Erythroblast (primary cell): ENCODE results near the gene CHST8.
"Not testable (repeated sequence)": the region's sequence is repeated elsewhere in the genome, so short reads cannot be mapped to it uniquely, and the experiment has no call there.

ENCODE experiments used
- DNase-seq, 2 experiments: peaks; one replicate each; lab custom pipeline; 2025; lab: John Stamatoyannopoulos, UW
- GATA1 ChIP-seq: IDR thresholded peaks from 2 replicates; pipeline ENCODE4 v1.6.1; 2011; ENCODE audit warnings: low read depth, mild to moderate bottlenecking, control low read depth, low read length, moderate library complexity
- POLR2A ChIP-seq: IDR thresholded peaks from 2 replicates; pipeline ENCODE4 v1.6.1; 2011; ENCODE audit warnings: mild to moderate bottlenecking, low read length

The CHST8 gene

GRCh38 chr19:33690378-33691029, 68.8 kb downstream of the CHST8 start:
- TF ChIP-seq GATA1 (no peak), POLR2A (no peak)
- no peak for DNase-seq

GRCh38 chr19:33691030-33691427, 69.3 kb downstream of the CHST8 start:
- TF ChIP-seq POLR2A = no peak
- TF ChIP-seq GATA1 = no peak
- DNase-seq = no peak

- TF ChIP-seq GATA1 (no peak), POLR2A (no peak)
- DNase-seq = no peak
Measured at GRCh38 chr19:33691736-33692135, 70.0 kb downstream of the CHST8 start.

GRCh38 chr19:33693678-33694077, 71.9 kb downstream of the CHST8 start:
- TF ChIP-seq POLR2A (no peak), GATA1 (no peak)
- DNase-seq = no peak

GRCh38 chr19:33695547-33695946, 73.8 kb downstream of the CHST8 start:
- DNase-seq = not testable (repeated sequence)

- no peak for TF ChIP-seq POLR2A
- TF ChIP-seq GATA1 = no peak
- DNase-seq = no peak
Measured at GRCh38 chr19:33697766-33698165, 76.0 kb downstream of the CHST8 start.

- no peak for TF ChIP-seq GATA1
- TF ChIP-seq POLR2A = no peak
- no peak for DNase-seq
Measured at GRCh38 chr19:33698576-33699435, 77.1 kb downstream of the CHST8 start.

GRCh38 chr19:33699754-33700407, 78.1 kb downstream of the CHST8 start:
- no peak for TF ChIP-seq POLR2A
- TF ChIP-seq GATA1 = no peak
- DNase-seq = no peak

DNA sequence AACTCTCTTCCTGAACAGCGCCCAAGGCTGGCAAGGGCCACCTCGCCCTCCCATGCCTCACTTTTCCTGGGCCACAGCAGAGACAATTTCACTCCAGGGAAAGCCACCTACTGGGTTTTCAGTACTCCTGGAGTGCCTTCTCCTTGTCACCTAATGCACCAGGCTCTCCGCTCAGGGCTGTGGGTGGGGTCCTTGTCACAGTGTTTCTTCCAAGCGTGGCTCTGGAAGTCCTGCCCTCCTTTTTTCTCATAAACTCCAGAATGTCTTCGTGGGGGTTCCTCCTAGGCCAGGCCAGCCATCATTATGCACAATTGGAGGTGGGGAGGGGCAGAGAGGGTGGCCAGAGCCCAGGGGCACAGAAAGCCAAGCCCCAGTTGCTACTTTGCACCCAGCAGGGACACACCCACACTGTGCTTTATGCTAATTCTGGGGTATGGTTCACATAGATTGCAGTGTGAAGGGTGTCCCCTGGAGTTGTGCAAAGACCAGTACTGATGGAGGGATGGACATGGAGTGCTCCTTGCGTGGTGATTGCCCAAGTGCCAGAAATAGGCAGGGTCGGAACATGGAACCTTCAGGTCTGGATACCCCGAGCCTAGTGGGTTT, 78.8 kb downstream of the CHST8 start:
- TF ChIP-seq GATA1 = no peak
- TF ChIP-seq POLR2A = no peak

GRCh38 chr19:33701565-33701964, 79.8 kb downstream of the CHST8 start:
- no peak for DNase-seq
- TF ChIP-seq GATA1 (no peak), POLR2A (no peak)

More for the DNA sequence above, 78.8 kb downstream of the CHST8 start:
- DNase-seq = no peak

- no peak for TF ChIP-seq POLR2A
- no peak for TF ChIP-seq GATA1
- no peak for DNase-seq
Measured at GRCh38 chr19:33702606-33703437, 81.1 kb downstream of the CHST8 start.

DNA sequence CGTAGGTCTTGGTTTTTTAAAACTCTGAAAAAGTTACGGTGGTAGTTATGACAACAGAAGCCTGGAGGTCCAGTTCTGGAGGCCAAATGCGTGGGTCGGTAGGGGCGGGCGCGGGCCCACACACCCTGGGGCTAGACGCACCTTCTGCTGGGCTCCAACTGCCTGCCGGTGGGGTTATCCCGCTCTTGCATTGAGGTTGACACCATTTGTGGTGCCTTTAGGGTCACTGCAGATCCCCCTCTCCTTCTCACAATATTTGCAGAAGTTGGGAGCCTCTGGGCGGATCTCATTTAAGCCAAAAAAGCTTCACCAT, 81.6 kb downstream of the CHST8 start:
- no peak for TF ChIP-seq POLR2A
- TF ChIP-seq GATA1 = no peak
- no peak for DNase-seq

- TF ChIP-seq GATA1 (no peak), POLR2A (no peak)
- DNase-seq = no peak
Measured at GRCh38 chr19:33703821-33704220, 82.1 kb downstream of the CHST8 start.
